ENCODE results near the gene LRRC25. TPM values are rescaled to one million over a fixed set of nuclear protein-coding genes. Genes with fewer than 3 reads are reported as not detected.
"Not testable (repeated sequence)": the region's sequence is repeated elsewhere in the genome, so short reads cannot be mapped to it uniquely, and the experiment has no call there.

Gene LRRC25
- total RNA-seq, 2 experiments from 2014 or later = not detected

DNA sequence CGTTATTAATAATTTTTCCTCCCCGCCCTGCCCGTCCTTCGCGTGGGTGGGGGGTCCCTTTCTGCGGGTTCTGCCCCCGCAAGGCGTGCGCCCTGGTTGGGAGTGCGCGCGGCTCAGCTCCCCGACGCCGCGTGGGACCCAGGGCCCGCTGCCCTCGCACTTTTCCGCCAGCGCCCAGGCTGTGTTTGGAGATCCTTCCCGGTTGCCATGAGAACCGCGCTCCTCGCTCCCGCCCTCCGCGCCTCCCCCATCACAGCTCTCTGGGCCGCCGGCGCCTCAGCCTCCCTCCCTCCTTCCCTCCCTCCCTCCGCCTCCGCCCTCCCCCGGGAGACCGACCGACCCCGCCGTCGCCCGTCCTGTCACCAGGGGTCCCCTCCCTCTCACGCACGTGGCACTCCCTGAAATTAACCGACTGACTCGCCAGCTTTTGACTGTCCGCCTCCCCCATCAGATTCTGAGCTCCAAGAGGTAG lies 19.4 kb upstream of the LRRC25 start:
- Mint-ChIP-seq H3K4me3 (peak overlapping the region; percentile 62), H3K36me3 (ENCODE audit: low read depth) (peaks cover 2% of the 10 kb centered on the region), H3K27me3 (peaks cover 28% of the 10 kb centered on the region), H3K4me1 (peaks cover 59% of the 10 kb centered on the region), H3K27ac (peak overlapping the region; percentile 47), H3K9me3 (ENCODE audit: low read depth) (no peaks in the 10 kb centered on the region)
- DNase-seq (peak; percentile 79), ATAC-seq (peak; percentile 11)
- ChIA-PET POLR2A (interaction anchor here (1.0 to 2.5 kb wide), 2 partner anchors 11 to 106 kb away, joined by 4 to 8 read pairs; no protein-coding TSS in a partner anchor), CTCF (interaction anchor here (0.6 to 6.4 kb wide), 5 partner anchors 9 to 193 kb away, joined by 3 to 48 read pairs (median 3); no protein-coding TSS in a partner anchor)
- intact Hi-C loops (cut with DNase I, micrococcal nuclease) = loop anchor here in 1 of 2 experiments (5.0 kb wide), 1 partner anchor 125 kb away; no protein-coding TSS in a partner anchor

GRCh38 chr19:18415178-18415867 lies 17.9 kb upstream of the LRRC25 start:
- intact Hi-C loops (cut with DNase I, micrococcal nuclease) = loop anchor here in 1 of 2 experiments (5.0 kb wide), 1 partner anchor 123 kb away; no protein-coding TSS in a partner anchor
- Mint-ChIP-seq H3K27me3 (peaks cover 30% of the 10 kb centered on the region), H3K9me3 (ENCODE audit: low read depth) (no peaks in the 10 kb centered on the region), H3K4me3 (peak overlapping the region; percentile 49), H3K4me1 (peaks cover 46% of the 10 kb centered on the region), H3K36me3 (ENCODE audit: low read depth) (peaks cover 2% of the 10 kb centered on the region), H3K27ac (no peak overlapping the region)
- ATAC-seq = no peak
- ChIA-PET CTCF (interaction anchor here (0.5 to 6.4 kb wide), 7 partner anchors 14 to 250 kb away, joined by 3 to 48 read pairs (median 3); no protein-coding TSS in a partner anchor), POLR2A (interaction anchor here (0.6 kb wide), 1 partner anchor 413 kb away, joined by 3 read pairs; no protein-coding TSS in a partner anchor)
- DNase-seq = peak; percentile 22

GRCh38 chr19:18414504-18415177 lies 17.2 kb upstream of the LRRC25 start:
- Mint-ChIP-seq H3K9me3 (ENCODE audit: low read depth) (no peaks in the 10 kb centered on the region), H3K27ac (no peak overlapping the region), H3K4me1 (peaks cover 44% of the 10 kb centered on the region), H3K27me3 (peaks cover 30% of the 10 kb centered on the region), H3K36me3 (ENCODE audit: low read depth) (no peaks in the 10 kb centered on the region), H3K4me3 (no peak overlapping the region)
- intact Hi-C loops (cut with DNase I, micrococcal nuclease) = loop anchor here (5.0 kb wide), 3 partner anchors 87 to 137 kb away; no protein-coding TSS in a partner anchor
- ATAC-seq (no peak), DNase-seq (peak; percentile 34)
- ChIA-PET CTCF (interaction anchor here (0.5 to 6.4 kb wide), 8 partner anchors 13 to 249 kb away, joined by 3 to 48 read pairs (median 4); no protein-coding TSS in a partner anchor), POLR2A (no interaction called here)

DNA sequence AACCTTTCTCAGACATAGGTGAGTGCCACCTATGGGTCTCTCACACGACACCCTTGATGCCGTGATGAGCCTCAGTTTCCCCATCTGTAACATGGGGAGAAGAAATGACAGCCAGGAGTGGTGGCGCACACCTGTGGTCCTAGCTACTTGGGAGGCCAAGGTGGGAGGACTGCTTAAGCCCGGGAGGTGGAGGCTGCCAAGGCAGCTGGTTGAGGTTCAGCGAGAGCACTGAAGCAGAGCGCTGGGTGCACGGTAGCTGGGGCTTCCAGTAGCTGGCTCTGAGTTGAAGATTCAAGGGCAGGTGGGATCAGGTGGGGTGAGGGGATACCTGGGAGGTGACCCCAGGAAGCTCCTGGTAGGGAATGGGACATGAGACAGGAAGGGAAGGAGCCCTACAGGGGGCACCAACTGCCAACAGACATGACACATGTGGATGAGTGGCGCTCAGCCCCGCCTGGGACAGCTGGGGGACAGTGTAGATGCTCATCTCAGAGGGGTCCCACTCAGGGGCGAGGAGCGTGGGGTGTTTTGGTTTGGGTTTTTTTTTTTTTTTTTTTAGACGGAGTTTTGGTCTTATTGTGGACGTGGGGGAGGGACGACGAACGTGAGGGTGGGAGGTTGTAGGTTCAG lies 15.3 kb upstream of the LRRC25 start:
- Mint-ChIP-seq H3K27ac (no peak overlapping the region), H3K27me3 (peaks cover 20% of the 10 kb centered on the region), H3K4me3 (no peak overlapping the region), H3K4me1 (peaks cover 31% of the 10 kb centered on the region), H3K9me3 (ENCODE audit: low read depth) (no peaks in the 10 kb centered on the region), H3K36me3 (ENCODE audit: low read depth) (no peaks in the 10 kb centered on the region)
- ATAC-seq (no peak), DNase-seq (no peak)
- POLR2A ChIA-PET = no interaction called here
- intact Hi-C loops (cut with DNase I, micrococcal nuclease) = loop anchor here in 1 of 2 experiments (5.0 kb wide), 2 partner anchors 85 to 135 kb away; no protein-coding TSS in a partner anchor
- CTCF ChIA-PET = interaction anchor here (0.6 to 4.5 kb wide), 10 partner anchors 11 to 143 kb away, joined by 3 to 33 read pairs (median 4); no protein-coding TSS in a partner anchor

DNA sequence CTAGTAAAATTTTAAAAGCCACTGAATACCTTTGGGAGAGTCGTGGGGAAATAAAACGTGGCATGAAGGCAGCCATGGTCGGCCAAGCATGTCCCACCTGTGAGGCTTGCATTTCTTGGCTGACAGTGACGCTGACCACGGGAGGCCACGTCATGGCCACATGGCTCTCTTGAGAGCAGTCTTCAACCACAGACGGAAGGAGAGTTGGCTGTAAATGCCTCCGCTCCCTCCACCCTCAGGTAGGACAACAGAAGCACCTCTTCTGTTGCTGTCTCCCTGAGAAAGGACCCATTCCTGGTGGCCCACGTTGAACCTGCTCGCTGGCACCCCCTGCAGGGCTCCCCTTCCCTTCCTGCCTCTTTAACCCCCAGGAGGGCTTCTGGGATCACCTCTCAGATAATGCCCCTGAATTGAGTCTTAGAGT lies 10.6 kb upstream of the LRRC25 start:
- no peak overlapping the region for H3K4me3 Mint-ChIP-seq
- POLR2A ChIA-PET = no interaction called here
- no peak overlapping the region for H3K27ac Mint-ChIP-seq
- H3K9me3 Mint-ChIP-seq (ENCODE audit: low read depth) = no peaks in the 10 kb centered on the region
- peak; percentile 69 for DNase-seq
- H3K36me3 Mint-ChIP-seq (ENCODE audit: low read depth) = no peaks in the 10 kb centered on the region
- peak; percentile 20 for ATAC-seq
- CTCF ChIA-PET = no interaction called here
- H3K27me3 Mint-ChIP-seq = peaks cover 7% of the 10 kb centered on the region
- H3K4me1 Mint-ChIP-seq = no peaks in the 10 kb centered on the region
- intact Hi-C loops (cut with DNase I, micrococcal nuclease) = no loop called here

- Mint-ChIP-seq H3K27ac (no peak overlapping the region), H3K36me3 (ENCODE audit: low read depth) (no peaks in the 10 kb centered on the region), H3K9me3 (ENCODE audit: low read depth) (no peaks in the 10 kb centered on the region), H3K4me3 (no peak overlapping the region), H3K27me3 (peaks cover 2% of the 10 kb centered on the region), H3K4me1 (no peaks in the 10 kb centered on the region)
- intact Hi-C loops (cut with DNase I, micrococcal nuclease) = no loop called here
- CTCF ChIA-PET = interaction anchor here (0.6 kb wide), 1 partner anchor 23 kb away, joined by 3 read pairs; no protein-coding TSS in a partner anchor
- DNase-seq (no peak), ATAC-seq (no peak)
- POLR2A ChIA-PET = no interaction called here
Observed at GRCh38 chr19:18406749-18407148, 9.3 kb upstream of the LRRC25 start.

DNA sequence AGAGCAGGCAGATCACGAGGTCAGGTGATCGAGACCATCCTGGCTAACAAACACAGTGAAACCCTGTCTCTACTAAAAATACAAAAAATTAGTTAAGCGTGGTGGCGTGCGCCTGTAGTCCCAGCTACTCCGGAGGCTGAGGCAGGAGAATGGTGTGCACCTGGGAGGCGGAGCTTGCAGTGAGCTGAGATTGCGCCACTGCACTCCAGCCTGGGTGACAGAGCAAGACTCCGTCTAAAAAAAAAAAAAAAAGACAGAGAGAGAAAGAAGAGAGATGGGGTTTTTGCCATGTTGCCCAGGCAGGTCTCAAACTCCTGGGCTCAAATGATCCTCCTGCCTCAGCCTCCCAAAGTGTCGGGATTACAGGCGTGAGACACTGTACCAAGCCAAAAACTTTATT lies 8.3 kb upstream of the LRRC25 start:
- POLR2A ChIA-PET, H3K27ac Mint-ChIP-seq: not testable (repeated sequence)

DNA sequence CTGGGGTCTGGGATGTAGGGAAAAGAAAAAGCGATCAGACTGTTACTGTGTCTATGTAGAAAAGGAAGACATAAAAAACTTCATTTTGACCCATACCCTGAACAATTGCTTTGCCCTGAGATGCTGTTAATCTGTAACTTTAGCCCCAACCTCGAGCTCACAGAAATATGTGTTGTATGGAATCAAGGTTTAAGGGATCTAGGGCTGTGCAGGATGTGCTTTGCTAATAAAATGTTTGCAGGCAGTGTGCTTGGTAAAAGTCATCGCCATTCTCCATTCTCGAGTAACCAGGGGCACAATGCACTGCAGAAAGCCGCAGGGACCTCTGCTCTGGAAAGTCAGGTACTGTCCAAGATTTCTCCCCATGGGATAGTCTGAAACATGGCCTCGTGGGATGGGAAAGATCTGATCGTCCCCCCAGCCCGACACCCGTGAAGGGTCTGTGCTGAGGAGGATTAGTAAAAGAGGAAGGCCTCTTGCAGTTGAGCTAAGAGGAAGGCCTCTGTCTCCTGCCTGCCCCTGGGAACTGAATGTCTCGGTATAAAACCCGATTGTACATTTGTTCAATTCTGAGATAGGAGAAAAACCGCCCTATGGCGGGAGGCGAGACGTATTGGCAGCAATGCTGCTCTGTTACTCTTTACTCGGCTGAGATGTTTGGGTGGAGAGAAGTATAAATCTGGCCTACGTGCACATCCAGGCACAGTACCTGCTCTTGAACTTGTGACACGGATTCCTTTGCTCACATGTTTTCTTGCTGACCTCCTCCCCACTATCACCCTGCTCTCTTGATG lies 5.2 kb upstream of the LRRC25 start:
- H3K9me3 Mint-ChIP-seq (ENCODE audit: low read depth); H3K27ac Mint-ChIP-seq; intact Hi-C loops (cut with DNase I, micrococcal nuclease); H3K27me3 Mint-ChIP-seq; H3K36me3 Mint-ChIP-seq (ENCODE audit: low read depth); ATAC-seq; H3K4me1 Mint-ChIP-seq; POLR2A ChIA-PET; DNase-seq; H3K4me3 Mint-ChIP-seq: not testable (repeated sequence)
- CTCF ChIA-PET = interaction anchor here (1.3 kb wide), 1 partner anchor 13 kb away, joined by 3 read pairs; no protein-coding TSS in a partner anchor

More for the DNA sequence above, 8.3 kb upstream of the LRRC25 start:
- DNase-seq; intact Hi-C loops (cut with DNase I, micrococcal nuclease); H3K4me1 Mint-ChIP-seq; H3K36me3 Mint-ChIP-seq (ENCODE audit: low read depth); ATAC-seq; H3K27me3 Mint-ChIP-seq; H3K4me3 Mint-ChIP-seq; H3K9me3 Mint-ChIP-seq (ENCODE audit: low read depth): not testable (repeated sequence)
- CTCF ChIA-PET = interaction anchor here (2.3 kb wide), 1 partner anchor 17 kb away, joined by 9 read pairs; no protein-coding TSS in a partner anchor

- CTCF ChIA-PET = interaction anchor here (0.6 to 1.3 kb wide), 4 partner anchors 11 to 291 kb away, joined by 3 to 4 read pairs (median 3); no protein-coding TSS in a partner anchor
- POLR2A ChIA-PET = no interaction called here
- ATAC-seq = peak; percentile 51
- DNase-seq = no peak
- Mint-ChIP-seq H3K9me3 (ENCODE audit: low read depth) (no peaks in the 10 kb centered on the region), H3K4me1 (peaks cover 2% of the 10 kb centered on the region), H3K27ac (no peak overlapping the region), H3K4me3 (no peak overlapping the region), H3K36me3 (ENCODE audit: low read depth) (no peaks in the 10 kb centered on the region), H3K27me3 (peaks cover 6% of the 10 kb centered on the region)
- intact Hi-C loops (cut with DNase I, micrococcal nuclease) = no loop called here
Observed at GRCh38 chr19:18401580-18402112, 4.2 kb upstream of the LRRC25 start.

DNA sequence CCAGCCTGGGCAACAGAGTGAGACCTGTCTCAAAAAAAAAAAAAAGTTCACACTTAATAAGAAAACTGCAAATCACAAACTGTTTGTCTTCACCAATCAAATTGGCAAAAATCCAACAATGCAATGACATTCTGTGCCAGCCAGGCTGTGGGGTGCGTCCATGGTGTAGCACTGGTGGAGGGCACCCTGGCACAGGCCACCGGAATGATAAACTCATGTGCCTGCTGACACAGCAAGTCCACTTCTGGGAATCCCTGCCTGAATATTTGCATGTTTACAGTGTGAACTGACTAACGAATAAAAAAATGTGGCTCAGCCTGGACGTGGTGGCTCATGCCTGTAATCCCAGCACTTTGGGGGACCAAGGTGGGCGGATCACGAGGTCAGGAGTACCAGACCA lies 1.6 kb upstream of the LRRC25 start:
- ATAC-seq (no peak), DNase-seq (no peak)
- no peaks in the 10 kb centered on the region for H3K9me3 Mint-ChIP-seq (ENCODE audit: low read depth)
- H3K27me3 Mint-ChIP-seq = peaks cover 6% of the 10 kb centered on the region
- H3K36me3 Mint-ChIP-seq (ENCODE audit: low read depth) = no peaks in the 10 kb centered on the region
- no peak overlapping the region for H3K27ac Mint-ChIP-seq
- no peak overlapping the region for H3K4me3 Mint-ChIP-seq
- peaks cover 2% of the 10 kb centered on the region for H3K4me1 Mint-ChIP-seq
- intact Hi-C loops (cut with DNase I, micrococcal nuclease) = no loop called here
- ChIA-PET CTCF (interaction anchor here (0.6 to 1.3 kb wide), 5 partner anchors 10 to 149 kb away, joined by 3 to 4 read pairs (median 3); no protein-coding TSS in a partner anchor), POLR2A (interaction anchor here (0.6 kb wide), 1 partner anchor 60 kb away, joined by 6 read pairs; no protein-coding TSS in a partner anchor)
